Measurements from ENCODE around the gene PDE4A. TPM values are rescaled to one million over a fixed set of nuclear protein-coding genes. Genes with fewer than 3 reads are reported as not detected.

The PDE4A gene
- total and polyA plus RNA-seq, 4 donors: 0.90 to 2.3 (median 1.3) TPM

GRCh38 chr19:10422846-10423245, 2.5 kb downstream of the PDE4A start:
- DNase-seq (ENCODE audit: low spot score): no peak
- Histone ChIP-seq H3K9ac (ENCODE audit: low read depth in 1 of 2, low read length in 2 of 2) (no peak overlapping the region), H3K9me3 (ENCODE audit: control insufficient read depth in 4 of 4, low read length in 3 of 4) (no peaks in the 10 kb centered on the region), H3K36me3 (ENCODE audit: control insufficient read depth in 4 of 4, insufficient read depth in 3 of 4, low read depth in 1 of 4, low read length in 3 of 4) (no peaks in the 10 kb centered on the region), H3K27me3 (ENCODE audit: control insufficient read depth in 4 of 4, insufficient read depth in 4 of 4, low read length in 3 of 4) (peaks cover 5 to 11% (median 7%) of the 10 kb centered on the region in 4 donors), H3K27ac (ENCODE audit: low read depth in 1 of 2, low read length in 2 of 2) (no peak overlapping the region), H3K4me3 (ENCODE audit: low read depth in 1 of 3, low read length in 3 of 3) (no peak overlapping the region), H3K4me1 (ENCODE audit: control insufficient read depth in 4 of 4, insufficient read depth in 4 of 4, low read length in 3 of 4) (peaks cover 3 to 23% (median 8%) of the 10 kb centered on the region in 4 donors)
- TF ChIP-seq HNF4A (conservative IDR thresholded peaks at IDR 0.05): no peak
- no peak for TF ChIP-seq RXRA (IDR thresholded peaks at IDR 0.05)
- no peak for TF ChIP-seq FOXA1 (IDR thresholded peaks at IDR 0.05)
- TF ChIP-seq JUND (IDR thresholded peaks at IDR 0.05): no peak
- TF ChIP-seq CTCF (IDR thresholded peaks at IDR 0.05; ENCODE audit: low read depth, low read length, missing input control): no peak
- no peak for TF ChIP-seq SP1 (IDR thresholded peaks at IDR 0.05)
- TF ChIP-seq ATF3 (IDR thresholded peaks at IDR 0.05): no peak
- TF ChIP-seq EGR1 (IDR thresholded peaks at IDR 0.05; ENCODE audit: low read depth in 2 of 2): no peak
- no peak for TF ChIP-seq TAF1 (conservative IDR thresholded peaks at IDR 0.05)
- WGBS: 79% methylated on average over 3 of the region's 3 CpGs

GRCh38 chr19:10424011-10424637, 3.8 kb downstream of the PDE4A start:
- H3K27ac ChIP-seq (ENCODE audit: low read depth in 1 of 2, low read length in 2 of 2): no peak overlapping the region
- no peaks in the 10 kb centered on the region for H3K9me3 ChIP-seq (ENCODE audit: control insufficient read depth in 4 of 4, low read length in 3 of 4)
- H3K4me3 ChIP-seq (ENCODE audit: low read depth in 1 of 3, low read length in 3 of 3): peak overlapping the region in 1 of 3 donors; percentile 32
- no peaks in the 10 kb centered on the region for H3K36me3 ChIP-seq (ENCODE audit: control insufficient read depth in 4 of 4, insufficient read depth in 3 of 4, low read depth in 1 of 4, low read length in 3 of 4)
- TF ChIP-seq HNF4A (conservative IDR thresholded peaks at IDR 0.05) (no peak), CTCF (IDR thresholded peaks at IDR 0.05; ENCODE audit: low read depth, low read length, missing input control) (peak; percentile 81), NR2F2 (IDR thresholded peaks at IDR 0.05) (no peak), EGR1 (IDR thresholded peaks at IDR 0.05; ENCODE audit: low read depth in 2 of 2) (no peak), ATF3 (IDR thresholded peaks at IDR 0.05) (no peak), FOXA2 (IDR thresholded peaks at IDR 0.05) (no peak), RXRA (IDR thresholded peaks at IDR 0.05) (no peak), YY1 (IDR thresholded peaks at IDR 0.05) (no peak), SP1 (IDR thresholded peaks at IDR 0.05) (no peak), RAD21 (IDR thresholded peaks at IDR 0.05) (peak; percentile 57 to 78), MAX (IDR thresholded peaks at IDR 0.05) (no peak), GABPA (IDR thresholded peaks at IDR 0.05 in 1 of 2, conservative IDR thresholded peaks at IDR 0.05 in 1 of 2) (no peak), HNF4G (IDR thresholded peaks at IDR 0.05) (no peak), TAF1 (conservative IDR thresholded peaks at IDR 0.05) (no peak)
- H3K4me1 ChIP-seq (ENCODE audit: control insufficient read depth in 4 of 4, insufficient read depth in 4 of 4, low read length in 3 of 4): peaks cover 3 to 23% (median 8%) of the 10 kb centered on the region in 4 donors
- DNase-seq (ENCODE audit: low spot score): peak; percentile 82
- H3K9ac ChIP-seq (ENCODE audit: low read depth in 1 of 2, low read length in 2 of 2): no peak overlapping the region
- H3K27me3 ChIP-seq (ENCODE audit: control insufficient read depth in 4 of 4, insufficient read depth in 4 of 4, low read length in 3 of 4): peaks cover 4 to 11% (median 6%) of the 10 kb centered on the region in 4 donors
- WGBS: 4% methylated on average over 38 of the region's 38 CpGs
